HCT116 (cell line): Measurements from ENCODE around the gene HOXD13. TPM values are rescaled to one million over a fixed set of nuclear protein-coding genes. Genes with fewer than 3 reads are reported as not detected.

Experiments
- ATAC-seq: fragments of 200-7000 bp; cut with Tn5 transposase; 2 replicates; pipeline ENCODE4 v1.9.1; 2020; ENCODE audit warnings: mild to moderate bottlenecking, moderate library complexity
- BruUV-seq: library from RNA; stranded (reverse); fragments of 400-500 nt; replicated peaks from 2 replicates; lab custom pipeline; 2021; lab: Mats Ljungman, UMichigan
- CTCF ChIA-PET: fragments of 300-600 bp; sonication (Branson Sonifier 250); formaldehyde crosslinking; loops from one replicate; lab custom pipeline; 2021; ENCODE audit warnings: antibody characterized with exemption; lab: Charles Lee
- POLR2A ChIA-PET: fragments of 300-600, 350-600 bp; sonication (Branson Sonifier 250); formaldehyde crosslinking; loops from one replicate; lab custom pipeline; 2021; ENCODE audit warnings: antibody characterized with exemption; lab: Charles Lee
- RAD21 ChIA-PET, 2 experiments: fragments of 300-600 bp; sonication (Branson Sonifier 250); formaldehyde crosslinking; loops; one replicate each; lab custom pipeline; 2023; ENCODE audit warnings: low total read pairs in 2 of 2; ENCODE audit not compliant: uncharacterized antibody in 2 of 2, unreplicated experiment in 2 of 2, low non-redundant PET in 1 of 2; lab: Charles Lee
- DNase-seq: peaks from one replicate; pipeline ENCODE4 v3.0.0-alpha.2; 2010; ENCODE audit warnings: low read depth, low spot score
- H2AFZ ChIP-seq: fragments of 200-600 bp; shearing (Covaris generic), sonication (generic); 2 replicates; pipeline ENCODE4 v1.6.1; 2017; ENCODE audit warnings: low read depth, mixed run types, mixed read lengths, antibody characterized with exemption, low read length; ENCODE audit not compliant: poor library complexity, severe bottlenecking
- H3K27ac ChIP-seq: 2 replicates; pipeline ENCODE4 v1.5.1; 2012; ENCODE audit warnings: low read depth, low read length
- H3K27me3 ChIP-seq: fragments of 200-600 bp; sonication (generic); 2 replicates; pipeline ENCODE4 v1.6.1; 2016; ENCODE audit warnings: mixed run types, low read length, mixed read lengths; ENCODE audit not compliant: insufficient read depth
- H3K36me3 ChIP-seq, 2 experiments: fragments of 200-500 bp in 1 of 2; fragments of 200-600 bp in 1 of 2; sonication (Bioruptor generic) in 1 of 2; sonication (generic) in 1 of 2; 2 replicates each; pipeline versions ENCODE4 v1.5.1 to v1.6.1; 2014 to 2016; ENCODE audit warnings: low read length in 2 of 2, inconsistent platforms in 1 of 2, mixed read lengths in 1 of 2, mixed run types in 1 of 2; ENCODE audit not compliant: insufficient read depth in 2 of 2, control insufficient read depth in 1 of 2
- H3K4me1 ChIP-seq, 2 experiments: fragments of 200-600 bp in 1 of 2; sonication (generic) in 1 of 2; 2 replicates each; pipeline versions ENCODE4 v1.5.1 to v1.6.1; 2012 to 2017; ENCODE audit warnings: low read length in 2 of 2, inconsistent platforms in 1 of 2, mild to moderate bottlenecking in 1 of 2, mixed read lengths in 1 of 2, mixed run types in 1 of 2, moderate library complexity in 1 of 2; ENCODE audit not compliant: insufficient read depth in 2 of 2, control insufficient read depth in 1 of 2
- H3K4me2 ChIP-seq: fragments of 200-600 bp; sonication (generic); 2 replicates; pipeline ENCODE4 v1.6.1; 2017; ENCODE audit warnings: mixed run types, low read length, mixed read lengths
- H3K4me3 ChIP-seq, 2 experiments: fragments of 200-600 bp in 1 of 2; sonication (generic) in 1 of 2; replicated peaks in 1 of 2; 2 replicates each; pipeline ENCODE4 v1.5.1; 2011 to 2016; ENCODE audit warnings: low read length in 2 of 2, control low read depth in 1 of 2, low read depth in 1 of 2, mild to moderate bottlenecking in 1 of 2, mixed read lengths in 1 of 2, mixed run types in 1 of 2
- H3K79me2 ChIP-seq: fragments of 200-600 bp; sonication (generic); 2 replicates; pipeline ENCODE4 v1.6.1; 2017; ENCODE audit warnings: mild to moderate bottlenecking, mixed run types, low read length, moderate library complexity, mixed read lengths; ENCODE audit not compliant: insufficient read depth
- H3K9ac ChIP-seq: fragments of 200-600 bp; sonication (generic); 2 replicates; pipeline ENCODE4 v1.6.1; 2016; ENCODE audit warnings: low read length, mixed read lengths
- H3K9me2 ChIP-seq: fragments of 200-600 bp; sonication (generic), shearing (Covaris generic); 2 replicates; pipeline ENCODE4 v1.6.1; 2017; ENCODE audit warnings: mixed run types, mild to moderate bottlenecking, moderate library complexity; ENCODE audit not compliant: insufficient read depth
- H3K9me3 ChIP-seq, 2 experiments: fragments of 200-500 bp in 1 of 2; fragments of 200-600 bp in 1 of 2; sonication (Bioruptor generic) in 1 of 2; sonication (generic) in 1 of 2; 2 replicates each; pipeline ENCODE4 v1.6.1; 2014 to 2017; ENCODE audit warnings: low read length in 2 of 2, mixed read lengths in 2 of 2, inconsistent platforms in 1 of 2, low read depth in 1 of 2, mild to moderate bottlenecking in 1 of 2, mixed run types in 1 of 2, moderate library complexity in 1 of 2; ENCODE audit not compliant: control insufficient read depth in 1 of 2, insufficient read depth in 1 of 2
- H4K20me1 ChIP-seq: fragments of 200-600 bp; sonication (generic), shearing (Covaris generic); 2 replicates; pipeline ENCODE4 v1.6.1; 2017; ENCODE audit warnings: mixed run types, mild to moderate bottlenecking, moderate library complexity; ENCODE audit not compliant: insufficient read depth
- ATF3 ChIP-seq: IDR thresholded peaks from 2 replicates; pipeline ENCODE4 v1.6.1; 2012
- CBX3 ChIP-seq: IDR thresholded peaks from 2 replicates; pipeline ENCODE4 v1.6.1; 2012; ENCODE audit warnings: low read depth
- EGR1 ChIP-seq: IDR thresholded peaks from 2 replicates; pipeline ENCODE4 v1.6.1; 2012; ENCODE audit warnings: low read depth
- ELF1 ChIP-seq: IDR thresholded peaks from 2 replicates; pipeline ENCODE4 v1.6.1; 2012; ENCODE audit warnings: low read depth, borderline replicate concordance
- EZH2phosphoT487 ChIP-seq: fragments of 200-600 bp; IDR thresholded peaks from 2 replicates; pipeline ENCODE4 v1.6.1; 2018; ENCODE audit warnings: antibody characterized with exemption, borderline replicate concordance
- FOSL1 ChIP-seq: IDR thresholded peaks from 2 replicates; pipeline ENCODE4 v1.6.1; 2012; ENCODE audit warnings: low read depth
- JUND ChIP-seq: IDR thresholded peaks from 2 replicates; pipeline ENCODE4 v1.6.1; 2012
- POLR2A ChIP-seq: IDR thresholded peaks from 2 replicates; pipeline ENCODE4 v1.7.0; 2011; ENCODE audit warnings: borderline replicate concordance; ENCODE audit not compliant: insufficient read depth, insufficient read length; ENCODE audit errors: extremely low read depth
- POLR2AphosphoS5 ChIP-seq: IDR thresholded peaks from 2 replicates; pipeline ENCODE4 v1.6.1; 2011; ENCODE audit warnings: mild to moderate bottlenecking, low read depth, low read length, moderate library complexity
- SIN3A ChIP-seq: IDR thresholded peaks from 2 replicates; pipeline ENCODE4 v1.6.1; 2012; ENCODE audit warnings: low read depth
- SP1 ChIP-seq: IDR thresholded peaks from 2 replicates; pipeline ENCODE4 v1.6.1; 2012; ENCODE audit warnings: low read depth
- SRF ChIP-seq: IDR thresholded peaks from 2 replicates; pipeline ENCODE4 v1.6.1; 2012; ENCODE audit warnings: low read depth
- TCF7L2 ChIP-seq: IDR thresholded peaks from 2 replicates; pipeline ENCODE4 v1.7.0; 2011; ENCODE audit warnings: borderline replicate concordance, inconsistent platforms; ENCODE audit not compliant: insufficient read depth, insufficient read length; ENCODE audit errors: extremely low read depth
- YY1 ChIP-seq: IDR thresholded peaks from 2 replicates; pipeline ENCODE4 v1.6.1; 2011; ENCODE audit warnings: low read length, low read depth, moderate library complexity, mild to moderate bottlenecking; ENCODE audit not compliant: insufficient replicate concordance; ENCODE audit errors: extremely low read depth
- ZBTB33 ChIP-seq: IDR thresholded peaks from 2 replicates; pipeline ENCODE4 v1.6.1; 2011; ENCODE audit warnings: mild to moderate bottlenecking, low read length, moderate library complexity; ENCODE audit not compliant: insufficient replicate concordance; ENCODE audit errors: extremely low read depth
- ZNF274 ChIP-seq: fragments of 200-500 bp; sonication (Bioruptor generic); IDR thresholded peaks from 2 replicates; pipeline ENCODE4 v1.6.1; 2014; ENCODE audit warnings: mild to moderate bottlenecking, low read depth, low read length, inconsistent platforms
- intact Hi-C: fragments of 100-400 bp; cut with micrococcal nuclease; formaldehyde crosslinking; loops from 2 replicates; pipeline ENCODE4 v1.10.0; 2022
- total RNA-seq: library from RNA; stranded (reverse); gene quantifications from one replicate; pipeline ENCODE4 v1.2.1, GENCODE V29; 2021; ENCODE audit not compliant: unreplicated experiment

HOXD13 gene
- total RNA-seq, 1 experiment from 2014 or later: not detected

GRCh38 chr2:176122052-176122682, 29.6 kb downstream of the HOXD13 start:
- ChIA-PET RAD21 (no interaction called here), CTCF (no interaction called here), POLR2A (interaction anchor here (0.7 kb wide), 1 partner anchor 24 kb away, joined by 3 read pairs; no protein-coding TSS in a partner anchor)
- Histone ChIP-seq H3K9ac (no peak overlapping the region), H3K36me3 (no peaks in the 10 kb centered on the region), H4K20me1 (no peaks in the 10 kb centered on the region), H3K4me3 (no peak overlapping the region), H2AFZ (no peak overlapping the region), H3K27me3 (no peaks in the 10 kb centered on the region), H3K27ac (no peak overlapping the region), H3K9me2 (no peaks in the 10 kb centered on the region), H3K79me2 (no peaks in the 10 kb centered on the region), H3K4me2 (no peak overlapping the region), H3K9me3 (no peaks in the 10 kb centered on the region), H3K4me1 (peaks cover 0 to 5% of the 10 kb centered on the region in 2 experiments; a peak in 1 of 4 replicates)
- no peak for TF ChIP-seq TCF7L2
- TF ChIP-seq YY1: no peak
- no peak for TF ChIP-seq CBX3
- TF ChIP-seq EGR1: no peak
- TF ChIP-seq ZBTB33: no peak
- no peak for TF ChIP-seq SRF
- TF ChIP-seq EZH2phosphoT487: no peak
- TF ChIP-seq SP1: no peak
- TF ChIP-seq FOSL1: no peak
- TF ChIP-seq ELF1: no peak
- no peak for TF ChIP-seq ZNF274
- TF ChIP-seq POLR2AphosphoS5: no peak
- TF ChIP-seq JUND: no peak
- no peak for TF ChIP-seq POLR2A
- TF ChIP-seq SIN3A: no peak
- no peak for TF ChIP-seq ATF3
- no TSS peak for BruUV-seq
- intact Hi-C loops: no loop called here
- ATAC-seq (no peak), DNase-seq (no peak)
